Stimulated activated CD8-positive, alpha-beta memory T cell treated with anti-CD3 and anti-CD28 coated beads, Interleukin-4, amount 100 ng/mL, for 48 hours (primary cell): Measurements from ENCODE around the gene ARHGAP20.
"Not testable (repeated sequence)": the region's sequence is repeated elsewhere in the genome, so short reads cannot be mapped to it uniquely, and the experiment has no call there.

Experiments used
- DNase-seq: peaks from one replicate; pipeline ENCODE4 v3.0.0-alpha.2; 2020

ARHGAP20 gene

DNA sequence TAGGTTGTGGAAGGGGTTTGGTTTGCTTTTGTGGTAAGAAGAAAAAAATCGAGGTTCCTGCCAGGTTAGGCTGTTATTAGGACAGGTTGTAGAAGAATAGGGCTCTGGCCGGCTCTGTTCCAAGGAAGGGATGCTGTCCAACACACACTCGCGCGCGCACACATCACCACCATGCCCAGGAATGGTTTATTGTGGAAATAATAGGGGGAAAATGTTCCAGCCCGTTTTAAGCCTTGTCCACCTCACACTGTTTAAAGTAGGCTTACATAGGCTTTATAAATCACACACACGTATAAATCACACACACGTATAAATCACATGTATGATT, 1.2 kb upstream of the ARHGAP20 start:
- DNase-seq, result no peak

DNA sequence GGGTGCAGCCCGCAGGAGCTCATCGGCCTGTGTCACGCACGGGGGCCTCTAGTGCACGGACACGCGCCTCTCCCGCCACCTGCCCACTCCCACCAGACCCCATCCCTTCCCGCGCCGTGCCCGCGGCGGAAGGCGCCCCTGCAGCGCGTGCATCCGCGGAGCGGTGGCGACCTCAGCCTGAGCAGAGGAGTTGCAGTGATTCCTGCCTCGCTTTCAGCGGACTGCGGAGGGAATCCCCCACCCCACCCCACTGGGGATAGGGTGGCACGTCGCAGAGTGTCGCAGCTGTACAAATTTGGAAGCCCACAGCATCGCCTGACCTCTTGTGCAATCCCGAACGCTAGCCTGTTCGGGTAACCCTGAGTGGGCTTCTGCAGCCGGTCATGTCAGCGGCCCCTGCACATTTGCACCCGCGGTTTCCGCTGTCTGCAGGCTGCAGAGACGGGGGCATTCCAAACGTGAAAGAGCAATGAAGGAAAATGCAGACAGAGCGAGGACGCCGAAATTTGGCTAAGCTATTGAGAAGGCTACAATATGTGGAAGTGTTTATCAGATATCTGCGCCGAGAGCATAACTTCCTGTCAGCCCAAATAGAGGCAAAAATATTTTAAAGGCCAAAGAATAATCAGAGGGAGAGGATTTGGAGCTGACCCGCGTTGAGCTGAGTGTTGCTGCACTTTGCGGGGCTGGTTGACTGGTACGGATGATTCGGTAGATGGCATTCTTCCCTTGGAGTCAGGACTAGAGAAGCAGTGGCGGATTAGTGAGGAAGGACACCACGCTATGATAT, 617 bp upstream of the ARHGAP20 start:
- no peak for DNase-seq

DNA sequence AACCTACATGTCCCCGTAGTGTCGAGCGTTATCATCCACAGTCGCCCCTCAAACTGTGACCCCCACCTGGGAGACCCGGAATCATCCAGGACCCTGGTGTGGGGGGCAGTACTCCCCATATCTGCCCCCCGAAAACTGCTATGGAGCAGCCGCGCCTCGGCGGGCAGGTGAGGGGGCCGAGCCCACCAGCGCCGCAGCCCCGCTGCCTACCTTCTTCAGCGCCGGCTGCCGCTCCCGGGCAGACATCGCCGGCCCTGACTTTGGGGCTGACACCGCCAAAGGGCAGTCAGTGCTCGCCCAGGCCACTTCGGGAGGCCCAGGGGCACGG, 825 bp downstream of the ARHGAP20 start:
- DNase-seq, result no peak

DNA sequence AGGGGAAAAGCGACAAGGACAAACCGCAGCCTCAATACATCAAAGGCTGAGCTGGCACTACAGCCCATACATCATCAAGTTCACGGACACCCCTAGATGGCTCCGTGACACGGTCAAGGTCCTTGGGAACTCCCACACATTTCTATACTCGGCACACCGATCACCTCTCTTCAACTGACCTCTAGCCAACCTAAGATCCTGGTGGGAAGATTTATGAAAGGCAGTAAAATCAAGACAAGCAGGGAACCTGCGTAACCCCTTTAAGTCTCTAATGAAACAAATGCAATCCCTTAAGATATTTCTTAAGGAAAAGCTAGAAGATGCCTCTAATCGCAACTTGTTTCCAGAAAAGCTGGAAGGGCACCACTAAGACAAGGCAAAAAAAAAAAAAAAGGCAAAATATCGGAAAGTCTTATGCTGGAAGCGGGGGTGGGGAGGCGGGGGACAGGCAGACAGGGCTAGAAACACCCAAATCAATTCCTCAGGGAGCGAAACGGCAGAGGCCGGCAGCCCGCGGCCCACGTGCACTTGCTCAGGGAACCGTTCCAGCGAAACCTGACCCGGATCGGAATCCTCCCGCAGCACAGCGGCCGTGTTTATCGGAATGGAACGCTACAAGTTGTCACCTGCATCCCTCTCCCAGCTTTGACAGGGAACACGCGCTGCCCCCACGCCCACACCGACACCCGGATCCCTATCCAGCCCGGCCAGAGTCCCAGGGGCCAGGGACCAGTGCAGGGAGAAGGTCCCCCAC, 1.4 kb downstream of the ARHGAP20 start:
- no peak for DNase-seq

DNA sequence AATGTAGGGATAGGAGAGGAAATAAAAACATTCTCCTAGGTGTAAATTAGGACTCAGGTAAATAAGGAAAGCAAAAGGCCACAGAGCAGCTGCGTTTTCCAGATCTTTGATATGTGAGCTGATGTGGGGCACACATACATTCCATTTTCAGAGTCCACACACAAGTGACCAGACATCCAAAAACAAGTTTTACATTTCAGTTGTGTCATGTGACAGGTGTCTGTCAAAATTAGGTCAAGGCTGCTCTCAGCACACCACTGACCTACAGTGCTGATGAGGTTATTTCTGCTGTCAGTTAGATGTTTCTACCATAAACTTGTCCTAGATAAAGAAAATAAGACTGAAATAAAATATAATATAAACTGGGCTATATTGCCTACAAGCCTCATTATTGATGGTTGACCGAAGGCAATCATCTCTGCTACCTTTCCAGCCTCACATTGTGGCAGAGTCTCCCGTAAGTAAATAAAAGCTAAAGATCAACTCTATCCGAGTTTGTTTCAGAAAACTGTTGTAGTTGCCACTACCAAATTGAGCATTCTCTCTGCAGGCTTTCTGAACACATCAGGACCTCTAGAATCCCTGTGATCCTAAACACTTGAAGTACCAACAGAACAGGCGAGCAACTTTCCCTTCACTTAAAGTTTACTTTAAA, 7.9 kb downstream of the ARHGAP20 start:
- no peak for DNase-seq

DNA sequence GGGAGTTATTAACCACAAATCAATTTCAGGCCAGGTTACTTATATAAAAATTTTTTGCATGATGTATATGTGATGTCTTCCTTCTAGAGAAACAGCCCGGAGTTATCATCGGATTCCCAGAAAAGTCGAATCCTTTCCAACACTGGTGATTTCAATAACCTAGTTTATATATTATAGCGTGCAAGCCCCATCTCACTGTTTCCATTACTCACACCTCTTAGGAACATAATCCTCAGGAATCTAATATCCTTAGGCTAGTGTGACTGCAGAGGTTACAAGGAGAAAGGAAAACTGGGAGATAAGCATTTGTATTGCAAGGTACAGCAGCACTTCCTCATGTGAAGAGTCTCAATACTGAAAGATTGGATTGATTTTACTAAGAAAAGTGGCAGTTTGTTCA, 20.3 kb downstream of the ARHGAP20 start:
- no peak for DNase-seq

DNA sequence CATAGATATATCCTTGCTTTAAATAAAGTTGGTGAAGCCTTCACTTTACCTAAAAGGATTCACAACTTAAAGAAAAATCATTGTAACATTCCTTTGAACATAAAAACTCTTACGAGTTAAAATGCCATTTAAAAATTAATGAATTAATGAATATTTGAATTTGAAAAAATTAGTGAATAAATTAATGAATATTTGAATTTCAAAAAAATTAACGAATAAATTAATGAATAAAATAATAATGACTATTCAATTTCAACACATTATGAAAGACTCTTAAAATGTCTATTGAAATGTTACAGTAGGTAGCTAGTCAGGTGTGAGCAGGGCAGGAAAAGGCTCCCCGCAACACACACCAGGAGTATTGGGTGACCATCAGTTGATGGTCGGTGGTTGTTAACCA, 22.9 kb downstream of the ARHGAP20 start:
- no peak for DNase-seq

DNA sequence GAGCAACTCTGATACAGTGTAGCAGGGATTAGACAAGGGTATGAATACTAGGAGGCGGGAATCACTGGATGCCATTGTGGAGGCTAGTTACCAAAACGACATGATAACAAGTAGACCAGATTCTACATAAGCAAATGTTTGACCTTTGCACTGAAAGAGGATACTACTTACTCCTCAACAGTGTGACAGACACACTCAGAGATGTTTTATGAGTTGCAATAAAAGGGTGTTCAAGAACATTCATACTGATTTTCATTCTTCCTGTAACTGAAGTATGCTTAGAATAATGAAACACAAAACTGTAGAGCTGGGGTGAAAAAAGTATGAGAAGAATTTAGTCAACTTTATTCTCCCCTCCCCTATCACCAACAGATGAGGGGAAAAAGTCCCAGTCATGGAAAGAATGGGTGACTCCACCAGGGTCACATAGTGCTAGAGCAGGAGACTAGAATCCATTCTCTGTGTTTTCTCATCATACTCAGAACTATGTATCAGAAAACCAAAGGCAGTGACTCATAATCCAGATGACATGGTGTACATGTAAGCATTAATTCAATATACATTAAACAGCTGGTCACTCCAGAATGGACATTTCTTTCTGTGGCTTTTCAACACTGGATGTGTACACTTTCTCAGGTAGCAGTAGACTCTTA, 32.8 kb downstream of the ARHGAP20 start:
- DNase-seq, result no peak

DNA sequence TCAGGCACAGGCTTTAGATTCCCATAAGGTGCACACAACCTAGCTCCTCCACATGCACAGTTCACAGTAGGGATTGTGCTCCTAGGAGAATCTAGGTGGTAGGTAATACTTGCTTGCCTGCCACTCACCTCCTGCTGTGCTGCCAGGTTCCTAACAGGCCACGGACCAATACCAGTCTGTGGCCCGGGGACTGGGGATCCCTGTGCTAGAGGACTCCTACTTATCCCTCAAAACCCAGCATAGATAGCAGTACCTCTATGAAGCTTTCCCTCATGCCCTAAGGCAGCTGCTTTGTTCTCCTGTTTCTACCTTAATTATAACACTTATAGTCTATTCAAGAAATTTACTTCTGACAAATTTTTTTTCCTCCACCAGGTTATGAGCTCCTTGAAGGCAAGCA, 36.7 kb downstream of the ARHGAP20 start:
- DNase-seq, result no peak

DNA sequence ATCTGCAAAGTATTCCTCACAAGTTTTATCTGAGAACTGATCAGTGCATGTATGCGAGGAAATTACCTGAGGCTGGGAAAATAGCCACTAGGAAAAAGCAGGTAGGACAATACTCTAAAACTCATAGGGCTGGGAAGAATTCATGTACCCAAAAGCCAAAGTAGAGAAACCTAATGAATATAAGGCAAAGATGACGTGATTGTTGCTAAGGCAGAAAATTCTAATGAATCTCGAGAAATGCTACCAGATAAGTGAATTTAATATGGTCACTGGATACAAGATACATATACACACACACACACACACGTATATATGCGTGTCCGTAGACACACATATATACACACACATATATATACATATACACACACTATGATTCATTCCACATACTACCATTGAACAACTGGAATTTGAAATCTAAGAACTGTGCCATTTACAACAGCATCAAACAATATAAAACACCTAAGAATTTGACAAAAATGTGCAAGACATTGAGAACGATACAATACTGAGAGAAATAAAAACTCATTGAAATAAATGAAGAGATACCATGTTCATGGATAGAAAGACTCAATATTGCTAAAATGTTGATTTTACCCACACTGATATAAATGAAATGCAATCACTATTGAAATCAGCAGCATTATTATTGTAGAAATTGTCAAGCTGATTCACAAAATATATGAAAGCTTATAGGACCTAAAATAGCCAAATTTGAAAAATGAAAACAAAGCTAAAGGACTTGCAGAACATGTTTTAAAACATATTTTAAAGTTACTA, 46.4 kb downstream of the ARHGAP20 start:
- DNase-seq, result no peak

DNA sequence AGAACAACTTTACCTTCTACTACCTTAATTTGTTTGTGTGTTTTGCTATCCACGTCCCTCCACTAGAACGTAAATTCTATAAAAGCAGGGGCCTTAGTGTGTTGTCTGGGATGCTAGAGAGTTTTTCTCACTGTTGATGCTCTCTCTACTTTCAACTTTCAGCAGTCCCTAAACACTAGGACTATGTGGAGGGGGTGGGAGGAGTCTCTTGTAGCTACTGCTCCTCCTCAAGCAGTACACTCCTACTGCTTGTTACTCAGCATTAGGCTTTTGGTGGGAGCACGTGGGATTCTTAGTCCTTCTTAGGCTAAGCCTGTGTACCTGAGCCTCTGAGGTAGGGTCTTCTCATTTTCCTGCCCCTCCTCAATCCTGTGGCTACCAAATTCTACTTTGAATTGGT, 56.3 kb downstream of the ARHGAP20 start:
- DNase-seq, result no peak

DNA sequence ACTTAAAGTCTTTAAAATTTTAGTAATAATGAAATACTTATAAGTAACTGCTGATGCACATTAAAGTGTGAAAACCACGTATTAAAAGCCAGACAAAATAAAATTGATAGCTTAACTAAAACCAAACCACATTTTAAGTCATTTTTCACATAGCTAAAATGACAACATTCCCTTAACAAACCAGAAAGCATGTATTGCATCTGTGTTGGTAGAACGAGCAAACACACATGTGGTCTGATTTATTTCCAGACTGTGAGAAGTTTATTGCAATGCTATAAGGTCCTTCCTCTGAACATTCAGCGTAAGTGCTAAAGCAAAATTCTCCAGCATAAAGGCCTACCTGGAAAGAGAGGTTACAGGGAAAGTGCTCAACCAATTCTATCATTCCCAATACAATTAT, 57.8 kb downstream of the ARHGAP20 start:
- DNase-seq, result no peak

DNA sequence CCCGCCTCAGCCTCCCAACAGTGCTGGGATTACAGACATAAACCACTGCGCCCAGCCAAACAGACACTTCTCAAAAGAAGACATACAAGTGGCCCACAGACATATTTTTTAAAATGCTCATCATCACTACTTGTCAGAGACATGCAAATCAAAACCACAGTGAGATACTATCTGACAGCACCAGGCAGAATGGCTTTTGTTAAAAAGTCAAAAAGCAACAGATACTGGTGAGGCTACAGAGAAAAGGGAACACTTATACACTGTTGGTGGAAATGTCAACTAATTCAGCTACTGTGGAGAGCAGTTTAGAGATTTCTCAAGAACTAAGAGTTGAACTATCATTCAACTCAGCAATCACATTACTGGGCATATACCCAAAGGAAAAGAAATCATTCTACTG, 67.0 kb downstream of the ARHGAP20 start:
- no peak for DNase-seq

DNA sequence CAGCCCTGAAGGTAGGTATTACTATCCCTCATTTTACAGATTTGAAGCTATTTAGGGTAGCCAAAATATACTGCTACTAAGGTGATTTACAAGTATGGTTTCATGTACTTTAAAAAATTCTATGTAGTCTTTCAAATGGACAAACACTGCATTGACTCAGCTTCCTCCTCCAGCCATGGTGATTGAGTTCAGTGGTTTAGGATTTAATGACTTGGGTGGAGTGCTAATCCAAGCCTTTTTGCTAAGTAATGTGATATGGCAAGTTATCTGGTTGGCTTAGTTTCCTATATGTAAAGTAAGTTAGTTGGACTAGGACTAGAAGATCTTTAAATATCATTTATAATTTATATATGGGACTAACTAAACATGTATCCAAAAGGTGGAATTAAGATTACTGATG, 77.9 kb downstream of the ARHGAP20 start:
- DNase-seq, result no peak

DNA sequence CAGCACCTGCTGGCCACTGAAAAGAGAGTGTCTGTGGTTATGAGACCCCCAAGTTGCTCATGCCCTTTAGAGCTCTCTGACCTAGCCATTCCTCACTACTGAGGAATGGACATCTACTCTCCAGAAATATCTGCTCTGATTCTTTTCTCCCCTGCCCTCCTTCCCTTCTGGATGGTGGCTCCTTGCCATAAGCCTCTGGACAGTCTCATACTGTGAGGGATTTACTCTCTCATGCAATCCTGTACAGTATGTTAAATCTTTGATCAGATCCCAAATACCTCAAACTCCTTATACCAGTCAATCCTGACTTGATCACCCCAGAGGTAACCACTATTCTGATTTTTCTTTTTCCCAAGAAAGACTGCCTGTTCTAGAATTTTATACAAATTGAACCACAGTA, 80.7 kb downstream of the ARHGAP20 start:
- no peak for DNase-seq

DNA sequence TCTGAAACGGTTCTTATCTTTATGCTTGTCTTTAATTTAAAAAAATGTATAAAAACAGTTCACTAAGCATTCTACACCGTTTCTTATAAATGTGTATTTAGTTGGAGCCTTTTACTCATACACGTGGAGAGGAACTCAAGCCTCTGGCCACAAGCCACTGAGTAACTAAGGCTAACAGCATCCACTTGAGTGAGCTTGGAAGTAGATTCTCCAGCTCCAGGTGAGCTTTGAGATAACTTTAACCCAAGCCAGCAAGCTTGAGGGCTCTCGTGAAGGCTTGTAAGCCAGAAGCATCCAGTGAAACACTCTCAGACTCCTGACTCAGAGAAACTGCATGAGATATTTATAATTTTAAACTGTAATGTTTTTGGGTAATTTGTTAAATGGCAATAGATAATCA, 82.6 kb downstream of the ARHGAP20 start:
- DNase-seq, result no peak

DNA sequence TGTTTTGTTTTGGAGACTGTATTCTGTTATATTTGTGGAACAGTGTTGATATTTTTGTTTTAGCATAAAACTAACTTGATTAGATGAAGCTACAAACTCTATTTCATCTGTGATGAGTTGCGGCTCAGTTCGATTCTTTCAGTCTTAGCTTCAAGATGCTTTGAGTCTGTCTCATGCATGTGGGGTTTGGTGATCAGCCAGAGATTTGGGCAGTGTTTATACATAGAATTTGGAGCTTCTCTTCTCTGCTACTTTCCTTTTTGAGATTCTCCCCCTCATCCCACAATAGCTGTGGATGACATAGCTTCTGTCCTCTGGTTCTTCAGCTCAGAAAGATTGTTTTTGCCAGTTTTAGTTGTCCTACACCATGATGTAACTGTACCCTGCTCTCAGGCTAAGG, 90.4 kb downstream of the ARHGAP20 start:
- DNase-seq, result no peak

DNA sequence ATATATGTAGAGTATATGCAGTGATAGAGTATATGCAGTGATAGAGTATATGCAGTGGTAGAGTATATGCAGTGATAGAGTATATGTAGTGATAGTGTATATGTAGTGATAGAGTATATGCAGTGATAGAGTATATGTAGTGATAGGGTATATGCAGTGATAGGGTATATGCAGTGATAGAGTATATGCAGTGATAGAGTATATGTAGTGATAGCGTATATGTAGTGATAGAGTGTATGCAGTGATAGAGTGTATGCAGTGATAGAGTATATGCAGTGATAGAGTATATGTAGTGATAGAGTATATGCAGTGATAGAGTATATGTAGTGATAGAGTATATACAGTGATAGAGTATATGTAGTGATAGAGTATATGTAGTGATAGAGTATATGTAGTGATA, 92.9 kb downstream of the ARHGAP20 start:
- not testable (repeated sequence) for DNase-seq

DNA sequence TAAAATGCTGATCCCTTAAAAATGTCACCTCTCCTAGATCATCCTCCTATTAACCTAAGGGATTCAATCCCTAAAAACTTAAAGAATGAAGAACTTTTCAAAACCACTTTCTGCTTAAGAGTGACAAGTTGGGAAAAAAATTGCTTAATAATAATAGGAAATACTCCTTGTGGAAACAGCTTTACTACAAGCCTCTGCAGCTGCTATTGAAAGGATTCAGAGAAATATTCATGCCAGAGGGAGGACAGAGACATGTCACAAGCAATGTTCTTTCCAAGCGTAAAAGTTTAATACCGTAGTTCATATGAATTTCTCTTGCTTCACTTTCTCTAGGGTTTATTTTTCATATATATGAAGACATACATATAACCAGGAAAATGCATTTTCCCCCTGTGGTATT, 98.2 kb downstream of the ARHGAP20 start:
- no peak for DNase-seq

DNA sequence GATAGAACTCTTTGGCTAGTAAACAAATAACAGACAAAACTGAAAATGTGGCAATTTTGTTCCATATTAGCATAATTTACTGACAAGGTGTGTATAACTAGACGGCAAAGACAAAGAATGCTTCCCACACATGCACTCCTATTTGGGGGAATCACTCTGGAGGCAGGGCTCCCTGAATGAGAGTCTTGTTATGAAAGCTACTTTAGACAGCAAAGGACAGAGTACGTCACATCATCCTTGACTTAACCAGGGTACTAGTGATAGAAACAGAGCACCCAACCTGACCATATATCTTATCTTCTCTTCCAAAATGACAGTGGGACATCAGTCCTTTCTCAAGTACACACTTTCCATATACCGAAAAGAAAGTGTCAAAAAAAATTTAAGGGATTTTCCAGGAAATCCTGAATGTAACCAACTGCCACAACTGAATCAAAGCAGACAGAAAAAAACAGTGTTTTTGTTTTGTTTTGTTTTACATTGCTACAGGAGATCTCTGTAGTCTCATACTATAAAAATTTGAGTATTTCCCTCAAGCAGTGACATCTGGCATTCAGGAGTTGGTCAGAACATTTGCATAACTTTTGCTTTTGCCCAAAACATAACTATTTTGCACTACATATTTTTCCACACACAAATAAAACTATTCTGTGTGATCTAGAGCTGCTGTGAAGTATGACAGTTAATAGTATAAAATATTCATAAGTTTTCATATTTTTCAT, 98.9 kb downstream of the ARHGAP20 start:
- DNase-seq, result no peak

DNA sequence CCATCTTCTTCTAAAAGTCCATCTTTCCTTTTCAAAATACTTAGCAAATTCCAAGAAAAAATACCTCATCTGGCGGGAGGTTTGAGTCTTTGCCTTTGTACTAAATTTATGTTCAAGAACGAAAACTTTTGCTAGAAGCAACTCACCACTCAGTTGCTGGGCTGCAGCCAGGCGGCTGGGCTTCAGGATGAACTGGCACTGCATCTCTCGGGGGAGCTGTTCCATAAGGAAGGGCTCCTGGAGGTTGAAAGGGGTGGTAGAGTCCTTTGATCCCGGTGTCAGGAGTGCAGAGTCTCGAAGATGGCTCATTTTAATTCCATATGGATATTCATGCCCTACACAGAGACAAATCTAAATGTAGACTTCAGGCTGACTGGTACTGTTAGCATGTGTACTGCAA, 105.8 kb downstream of the ARHGAP20 start:
- DNase-seq, result no peak

DNA sequence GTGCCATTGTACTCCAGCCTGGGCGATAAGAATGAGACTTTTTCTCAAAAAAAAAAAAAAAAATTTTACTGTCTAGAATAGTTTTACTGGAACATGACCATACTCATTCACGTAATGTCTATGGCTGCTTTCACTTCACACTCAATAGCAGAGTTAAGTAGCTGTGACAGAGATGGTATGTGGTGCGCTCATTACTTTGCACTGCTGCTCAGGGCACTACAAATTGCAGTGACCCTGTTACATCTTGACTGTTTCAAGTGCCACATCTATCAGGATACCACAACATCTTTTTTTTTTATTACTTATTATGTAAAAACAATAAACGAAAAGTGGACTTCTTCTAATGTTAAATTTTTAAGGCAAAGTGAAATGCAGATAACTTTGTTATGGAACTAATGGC, 110.3 kb downstream of the ARHGAP20 start:
- no peak for DNase-seq
